ENCODE data around the gene ST8SIA1. TPM values are rescaled to one million over a fixed set of nuclear protein-coding genes. Genes with fewer than 3 reads are reported as not detected.

ST8SIA1 gene
- total RNA-seq, 8 experiments from 2014 or later: 0.10 to 31.3 (median 17.6) TPM; not detected in 1

DNA sequence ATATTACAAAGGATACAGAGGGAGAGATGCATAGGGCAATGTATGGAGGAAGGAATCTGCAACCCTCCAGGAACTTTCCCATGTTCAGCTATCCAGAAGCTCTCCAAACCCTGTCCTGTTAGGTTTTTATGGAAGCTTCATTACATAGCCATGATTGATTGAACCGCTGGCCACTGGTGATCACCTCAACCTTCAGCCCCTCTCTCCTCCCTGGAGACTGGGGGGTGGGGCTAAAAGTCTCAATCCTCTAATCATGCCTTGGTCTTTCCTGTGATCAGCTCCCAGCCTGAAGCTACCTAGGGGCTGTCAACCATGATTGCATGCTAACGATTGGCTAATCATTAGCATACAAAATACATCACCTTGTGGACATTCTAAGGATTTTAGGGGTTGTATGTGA, 123.4 kb downstream of the ST8SIA1 start:
- peak in 4 of 8 experiments; percentile 49 to 74 (median 63) for ATAC-seq (replicated peaks in 6 of 8)
- in situ Hi-C loops (cut with MboI; ENCODE audit: low pct_unique_long_range_greater_than_20kb in 2 of 9, low sequenced_read_pairs in 9 of 9, unreplicated experiment in 9 of 9): no loop called here
- no peak overlapping the region for H3K4me3 ChIP-seq
- 60 to 100% (median 80%) methylated on average over 1 to 2 of the region's 2 CpGs; no CpG with 5 or more reads in 5 of the 10 experiments for WGBS, 10 experiments
- peaks cover 24 to 33% of the 10 kb centered on the region in 2 donors for H3K4me1 ChIP-seq (replicated peaks in 1 of 2)
- no peak overlapping the region for H3K27ac ChIP-seq

DNA sequence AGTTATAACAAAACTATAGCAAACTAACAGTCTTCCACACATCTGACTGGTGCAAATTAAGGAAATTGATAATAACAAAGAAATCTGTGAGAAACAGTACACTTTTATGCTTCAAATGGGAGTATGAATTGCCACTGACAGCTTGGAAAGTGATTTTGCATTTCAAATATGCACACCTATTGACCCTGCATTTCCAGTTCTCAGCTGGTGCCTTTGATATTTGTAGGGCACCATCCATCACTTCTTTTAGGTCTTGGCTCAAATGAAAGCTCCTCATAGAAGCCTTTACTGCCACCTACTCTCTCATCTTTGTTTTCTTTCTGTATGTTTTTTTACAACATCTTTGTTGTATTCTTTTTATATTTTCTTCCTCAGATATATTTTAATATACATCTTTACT, 125.1 kb downstream of the ST8SIA1 start:
- Histone ChIP-seq H3K4me3 (no peak overlapping the region), H3K27ac (peak overlapping the region in 1 of 2 donors; percentile 3), H3K4me1 (replicated peaks in 1 of 2) (peaks cover 24 to 35% of the 10 kb centered on the region in 2 donors)
- in situ Hi-C loops (cut with MboI; ENCODE audit: low pct_unique_long_range_greater_than_20kb in 2 of 9, low sequenced_read_pairs in 9 of 9, unreplicated experiment in 9 of 9): no loop called here
- ATAC-seq (replicated peaks in 6 of 8): peak in 5 of 8 experiments; percentile 33 to 80 (median 73)

DNA sequence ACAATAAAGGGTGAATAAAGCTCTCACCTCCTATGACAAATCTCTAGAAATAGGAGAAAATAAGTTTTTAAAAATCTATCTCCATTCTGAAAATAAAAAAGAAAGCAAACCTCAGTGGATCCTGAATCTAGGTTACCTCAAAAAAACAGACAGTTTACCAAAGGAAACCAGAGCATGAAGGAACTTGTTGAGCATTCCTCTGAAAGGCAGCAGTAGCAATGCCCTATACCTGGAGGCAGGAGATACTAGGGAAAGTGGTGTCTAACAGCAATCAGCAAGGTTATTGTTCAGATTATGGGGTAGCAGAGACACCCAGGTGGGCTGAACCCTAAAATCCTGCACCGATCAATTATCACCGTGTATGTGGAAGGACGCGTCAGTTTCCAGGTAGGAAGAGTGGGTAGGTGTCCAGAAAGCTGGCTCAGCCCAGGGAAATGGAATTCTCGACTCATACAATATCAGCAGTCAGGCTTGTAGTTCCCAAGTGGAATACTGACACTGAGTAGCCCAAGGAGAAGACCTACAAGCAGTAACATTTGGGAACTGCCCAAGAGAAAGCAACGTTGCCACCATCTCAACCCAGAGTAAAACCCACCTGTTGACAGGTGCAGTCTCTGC, 128.3 kb downstream of the ST8SIA1 start:
- in situ Hi-C loops (cut with MboI; ENCODE audit: low pct_unique_long_range_greater_than_20kb in 2 of 9, low sequenced_read_pairs in 9 of 9, unreplicated experiment in 9 of 9): no loop called here
- Histone ChIP-seq H3K27ac (no peak overlapping the region), H3K4me1 (replicated peaks in 1 of 2) (peaks cover 23 to 37% of the 10 kb centered on the region in 2 donors), H3K4me3 (no peak overlapping the region)
- no peak for ATAC-seq (replicated peaks in 6 of 8)
- WGBS, 10 experiments: 54 to 100% (median 91%) methylated on average over 1 to 5 of the region's 6 CpGs

DNA sequence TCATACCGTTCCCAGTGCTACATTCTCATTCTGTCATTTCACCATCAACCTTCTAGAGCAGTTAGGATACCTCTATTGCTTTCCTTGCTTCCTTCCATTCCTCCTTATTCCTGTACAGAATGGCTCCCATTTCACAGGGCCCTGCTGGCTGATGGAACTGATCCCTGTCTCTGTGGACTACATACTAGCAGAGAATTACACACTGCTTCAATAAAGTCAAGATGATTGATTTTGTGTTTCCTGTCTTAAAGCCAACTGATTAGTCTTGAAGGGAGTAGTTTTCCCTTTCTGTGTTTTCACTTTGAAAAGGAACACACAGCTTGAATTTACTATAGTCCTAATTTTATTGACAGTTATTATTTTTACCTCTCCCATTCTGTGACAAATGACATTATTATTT, 130.1 kb downstream of the ST8SIA1 start:
- in situ Hi-C loops (cut with MboI; ENCODE audit: low pct_unique_long_range_greater_than_20kb in 2 of 9, low sequenced_read_pairs in 9 of 9, unreplicated experiment in 9 of 9): no loop called here
- Histone ChIP-seq H3K4me1 (replicated peaks in 1 of 2) (peaks cover 11 to 18% of the 10 kb centered on the region in 2 donors), H3K27ac (peak overlapping the region in 1 of 2 donors; percentile 33), H3K4me3 (no peak overlapping the region)
- WGBS, 10 experiments: 0 to 100% (median 83%) methylated on average over 1 of the region's 1 CpG
- ATAC-seq (replicated peaks in 6 of 8): peak in 2 of 8 experiments; percentile 61 to 70

DNA sequence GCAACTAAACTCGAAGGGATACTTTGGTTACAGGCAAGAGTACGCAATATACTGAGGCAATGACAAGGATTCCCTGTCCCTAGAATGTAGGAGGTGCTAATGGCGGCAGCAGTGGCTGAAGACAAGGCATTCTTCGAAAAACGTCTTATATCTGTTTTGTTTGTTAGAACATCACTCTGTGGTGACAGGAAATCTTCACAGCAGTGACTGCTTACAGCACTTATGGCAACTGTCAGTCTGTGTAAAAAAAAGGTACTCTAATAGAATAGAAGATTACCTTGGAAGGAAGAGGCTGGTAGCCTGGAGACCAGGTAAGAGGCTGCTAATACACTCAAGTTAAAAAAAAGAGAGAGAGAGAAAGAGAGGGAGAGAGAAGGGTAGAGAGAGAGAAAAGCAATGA, 131.7 kb downstream of the ST8SIA1 start:
- Histone ChIP-seq H3K27ac (no peak overlapping the region), H3K4me3 (no peak overlapping the region), H3K4me1 (replicated peaks in 1 of 2) (peaks cover 5 to 6% of the 10 kb centered on the region in 2 donors)
- no peak for ATAC-seq (replicated peaks in 6 of 8)
- 33 to 89% (median 72%) methylated on average over 3 to 5 of the region's 5 CpGs; no CpG with 5 or more reads in 1 of the 10 experiments for WGBS, 10 experiments
- in situ Hi-C loops (cut with MboI; ENCODE audit: low pct_unique_long_range_greater_than_20kb in 2 of 9, low sequenced_read_pairs in 9 of 9, unreplicated experiment in 9 of 9): no loop called here

DNA sequence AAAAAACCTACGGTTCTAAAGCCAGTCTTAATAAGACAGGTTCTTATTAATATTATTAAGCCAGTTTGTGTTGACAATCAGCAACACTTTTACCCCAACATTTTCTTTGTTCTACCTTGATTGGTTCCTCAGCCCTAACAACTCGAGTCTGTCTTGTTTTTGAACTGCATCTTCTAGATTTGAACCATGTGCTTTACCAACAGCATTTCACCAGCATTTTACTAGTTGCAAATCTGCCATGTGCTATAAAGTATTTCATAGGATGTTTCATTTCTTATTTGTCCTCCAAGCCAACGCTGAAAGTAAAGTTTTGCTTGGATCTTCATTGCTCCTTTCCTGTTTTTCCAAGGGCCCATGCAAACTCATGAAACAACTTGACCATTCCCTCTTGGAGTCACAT, 133.4 kb downstream of the ST8SIA1 start:
- peaks cover 0 to 8% of the 10 kb centered on the region in 2 donors for H3K4me1 ChIP-seq (replicated peaks in 1 of 2)
- ATAC-seq (replicated peaks in 6 of 8): no peak
- WGBS, 10 experiments: 0 to 100% (median 90%) methylated on average over 1 to 3 of the region's 3 CpGs
- in situ Hi-C loops (cut with MboI; ENCODE audit: low pct_unique_long_range_greater_than_20kb in 2 of 9, low sequenced_read_pairs in 9 of 9, unreplicated experiment in 9 of 9): no loop called here
- no peak overlapping the region for H3K27ac ChIP-seq
- no peak overlapping the region for H3K4me3 ChIP-seq

DNA sequence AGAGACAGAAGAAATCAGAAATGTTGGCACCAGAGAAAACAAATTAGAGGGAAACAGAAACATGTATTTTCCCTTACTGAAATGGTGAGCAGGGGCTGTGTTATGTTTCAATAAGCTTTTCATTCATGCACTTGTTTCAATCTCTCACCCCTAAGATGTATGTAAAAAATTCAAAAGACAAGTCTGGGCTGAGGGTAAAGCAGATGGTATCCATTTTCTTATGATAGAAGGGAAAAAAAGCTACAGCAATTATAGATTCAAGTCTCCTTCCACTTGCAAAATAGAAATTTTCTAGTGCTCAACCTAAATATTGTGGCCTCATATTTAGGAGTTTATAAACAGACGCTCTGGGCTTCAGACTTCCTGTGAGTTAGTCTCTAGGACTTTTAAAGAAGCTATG, 138.3 kb downstream of the ST8SIA1 start:
- in situ Hi-C loops (cut with MboI; ENCODE audit: low pct_unique_long_range_greater_than_20kb in 2 of 9, low sequenced_read_pairs in 9 of 9, unreplicated experiment in 9 of 9): no loop called here
- H3K4me1 ChIP-seq (replicated peaks in 1 of 2): peaks cover 0 to 11% of the 10 kb centered on the region in 2 donors
- 33 to 100% (median 86%) methylated on average over 1 of the region's 1 CpG; no CpG with 5 or more reads in 3 of the 10 experiments for WGBS, 10 experiments
- no peak for ATAC-seq (replicated peaks in 6 of 8)
- H3K4me3 ChIP-seq: no peak overlapping the region
- no peak overlapping the region for H3K27ac ChIP-seq

DNA sequence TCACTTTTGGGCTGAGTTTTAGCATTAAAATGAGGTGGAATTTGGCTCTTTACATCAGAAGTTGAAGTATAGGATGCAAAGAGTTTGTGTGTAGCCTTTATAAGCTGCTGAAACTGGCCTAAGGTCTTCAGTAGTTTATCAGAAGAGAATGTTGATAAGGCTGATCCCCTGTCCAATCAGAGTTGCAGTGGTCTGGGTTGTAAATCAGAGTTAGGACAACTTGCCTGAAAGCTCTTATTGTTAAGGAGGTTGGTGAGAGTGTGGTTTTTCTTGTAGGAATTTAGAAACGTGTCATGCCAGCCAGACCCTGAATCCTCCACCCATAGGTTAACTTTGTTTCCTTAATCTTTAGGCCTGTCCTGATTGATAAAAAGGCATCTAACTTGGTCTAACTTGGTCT, 143.5 kb downstream of the ST8SIA1 start:
- H3K27ac ChIP-seq: no peak overlapping the region
- no peak for ATAC-seq (replicated peaks in 6 of 8)
- in situ Hi-C loops (cut with MboI; ENCODE audit: low pct_unique_long_range_greater_than_20kb in 2 of 9, low sequenced_read_pairs in 9 of 9, unreplicated experiment in 9 of 9): no loop called here
- WGBS, 10 experiments: 0 to 43% (median 10%) methylated on average over 1 of the region's 1 CpG; no CpG with 5 or more reads in 6 of the 10 experiments
- H3K4me1 ChIP-seq (replicated peaks in 1 of 2): peaks cover 0 to 7% of the 10 kb centered on the region in 2 donors
- H3K4me3 ChIP-seq: no peak overlapping the region

DNA sequence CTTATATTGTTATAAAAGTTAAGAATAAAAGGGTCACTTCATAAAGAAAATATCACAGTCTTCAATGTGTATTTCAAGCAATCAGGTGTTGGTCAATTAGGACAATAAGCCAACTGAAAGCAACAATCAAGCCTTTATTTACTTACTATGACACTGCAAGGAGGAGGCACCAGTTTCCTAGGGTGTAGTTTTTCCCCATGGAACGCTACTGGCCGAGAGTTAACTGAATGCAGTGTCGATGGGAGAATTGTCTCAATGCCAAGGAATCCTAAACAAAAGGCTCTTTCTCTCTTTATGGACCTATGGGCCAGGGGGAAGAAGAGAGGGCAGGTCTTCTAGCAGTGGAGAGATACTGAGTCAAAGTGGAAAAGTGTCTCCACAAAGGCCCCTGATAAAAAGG, 146.1 kb downstream of the ST8SIA1 start:
- Histone ChIP-seq H3K4me1 (replicated peaks in 1 of 2) (no peaks in the 10 kb centered on the region), H3K4me3 (no peak overlapping the region), H3K27ac (no peak overlapping the region)
- ATAC-seq (replicated peaks in 6 of 8): no peak
- in situ Hi-C loops (cut with MboI; ENCODE audit: low pct_unique_long_range_greater_than_20kb in 2 of 9, low sequenced_read_pairs in 9 of 9, unreplicated experiment in 9 of 9): no loop called here
- 4 to 86% (median 67%) methylated on average over 1 to 3 of the region's 3 CpGs; no CpG with 5 or more reads in 2 of the 10 experiments for WGBS, 10 experiments

DNA sequence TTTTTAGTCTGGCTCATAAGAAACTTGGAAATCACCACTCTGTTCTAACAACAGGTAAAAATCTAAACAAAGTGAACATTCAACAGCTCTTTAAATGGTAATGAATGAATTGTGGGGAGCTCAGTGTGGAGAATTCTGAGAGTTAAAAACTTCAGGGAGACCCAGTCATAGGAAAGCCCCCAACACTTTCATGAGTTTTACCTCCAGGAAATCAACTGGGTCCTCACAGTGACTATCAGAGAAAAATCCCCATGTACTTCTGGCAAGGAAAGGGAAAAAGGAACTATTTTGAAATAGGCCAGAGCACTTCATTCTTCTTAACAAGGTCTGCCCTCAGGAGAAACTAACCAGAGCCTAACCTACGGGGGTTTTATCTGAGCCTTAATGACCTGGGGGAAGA, 153.8 kb downstream of the ST8SIA1 start:
- Histone ChIP-seq H3K4me1 (replicated peaks in 1 of 2) (no peaks in the 10 kb centered on the region), H3K27ac (no peak overlapping the region), H3K4me3 (no peak overlapping the region)
- in situ Hi-C loops (cut with MboI; ENCODE audit: low pct_unique_long_range_greater_than_20kb in 2 of 9, low sequenced_read_pairs in 9 of 9, unreplicated experiment in 9 of 9): no loop called here
- ATAC-seq (replicated peaks in 6 of 8): no peak
- WGBS, 10 experiments: 0 to 82% (median 17%) methylated on average over 1 of the region's 1 CpG; no CpG with 5 or more reads in 7 of the 10 experiments

DNA sequence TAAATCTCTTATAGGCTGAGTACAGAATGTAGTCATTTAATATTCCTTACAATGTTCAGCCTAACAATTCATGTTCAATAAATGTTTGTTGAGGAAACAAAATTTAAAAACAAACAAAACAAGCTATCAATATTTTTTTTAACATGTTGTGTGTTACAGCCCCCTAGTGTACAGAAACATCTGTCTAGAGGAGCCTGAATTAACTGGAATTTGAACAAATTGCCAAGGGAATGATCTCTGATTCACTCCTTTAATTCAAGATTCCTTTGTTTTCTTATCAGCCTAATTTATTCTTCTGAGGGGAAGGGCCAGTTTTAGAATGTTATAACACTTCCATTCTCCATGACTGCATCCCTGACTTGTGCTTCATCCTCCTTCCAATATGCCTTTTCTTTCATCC, 161.3 kb downstream of the ST8SIA1 start:
- no peaks in the 10 kb centered on the region for H3K4me1 ChIP-seq (replicated peaks in 1 of 2)
- in situ Hi-C loops (cut with MboI; ENCODE audit: low pct_unique_long_range_greater_than_20kb in 2 of 9, low sequenced_read_pairs in 9 of 9, unreplicated experiment in 9 of 9): no loop called here
- H3K4me3 ChIP-seq: no peak overlapping the region
- peak in 2 of 8 experiments; percentile 64 to 82 for ATAC-seq (replicated peaks in 6 of 8)
- H3K27ac ChIP-seq: no peak overlapping the region

DNA sequence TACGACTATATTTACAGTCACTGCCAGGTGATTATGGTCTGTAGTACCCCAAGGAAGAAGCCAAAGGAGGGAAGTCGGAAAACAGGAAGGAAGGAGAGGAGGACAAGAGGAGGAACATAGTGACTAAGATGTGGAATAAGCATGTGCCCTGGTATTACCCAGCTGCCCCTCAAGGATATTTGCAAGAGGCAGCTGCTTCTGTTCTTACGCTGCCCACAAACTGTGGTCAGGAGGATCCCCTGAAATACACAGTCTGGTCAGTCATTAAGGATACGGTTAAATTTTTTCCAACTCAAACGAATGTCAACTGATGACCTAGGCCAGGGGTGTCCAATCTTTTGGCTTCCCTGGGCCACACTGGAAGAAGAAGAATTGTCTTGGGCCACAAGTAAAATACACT, 162.0 kb downstream of the ST8SIA1 start:
- no peak for ATAC-seq (replicated peaks in 6 of 8)
- 10 to 100% (median 80%) methylated on average over 1 to 3 of the region's 5 CpGs; no CpG with 5 or more reads in 2 of the 10 experiments for WGBS, 10 experiments
- H3K27ac ChIP-seq: no peak overlapping the region
- in situ Hi-C loops (cut with MboI; ENCODE audit: low pct_unique_long_range_greater_than_20kb in 2 of 9, low sequenced_read_pairs in 9 of 9, unreplicated experiment in 9 of 9): no loop called here
- no peaks in the 10 kb centered on the region for H3K4me1 ChIP-seq (replicated peaks in 1 of 2)
- H3K4me3 ChIP-seq: no peak overlapping the region

DNA sequence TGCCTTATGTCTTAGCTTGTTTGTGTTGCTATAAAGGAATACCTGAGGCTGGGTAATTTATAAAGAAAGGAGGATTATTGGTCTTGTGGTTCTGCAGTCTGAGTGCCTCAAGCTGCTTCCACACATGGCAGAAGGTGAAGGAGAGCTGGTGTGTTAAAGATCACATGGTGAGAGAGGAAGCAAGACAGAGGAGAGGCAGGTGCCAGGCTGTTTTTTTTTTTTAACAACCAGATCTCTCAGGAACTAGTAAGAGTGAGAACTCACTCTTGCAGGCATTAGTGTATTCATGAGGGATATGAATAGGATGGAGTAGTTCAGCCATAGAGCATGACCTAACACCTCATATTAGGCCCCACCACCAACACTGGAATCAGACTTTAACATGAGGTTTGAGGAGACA, 165.1 kb downstream of the ST8SIA1 start:
- Histone ChIP-seq H3K4me1 (replicated peaks in 1 of 2) (no peaks in the 10 kb centered on the region), H3K4me3 (no peak overlapping the region), H3K27ac (no peak overlapping the region)
- peak in 1 of 8 experiments; percentile 34 for ATAC-seq (replicated peaks in 6 of 8)
- in situ Hi-C loops (cut with MboI; ENCODE audit: low pct_unique_long_range_greater_than_20kb in 2 of 9, low sequenced_read_pairs in 9 of 9, unreplicated experiment in 9 of 9): no loop called here

DNA sequence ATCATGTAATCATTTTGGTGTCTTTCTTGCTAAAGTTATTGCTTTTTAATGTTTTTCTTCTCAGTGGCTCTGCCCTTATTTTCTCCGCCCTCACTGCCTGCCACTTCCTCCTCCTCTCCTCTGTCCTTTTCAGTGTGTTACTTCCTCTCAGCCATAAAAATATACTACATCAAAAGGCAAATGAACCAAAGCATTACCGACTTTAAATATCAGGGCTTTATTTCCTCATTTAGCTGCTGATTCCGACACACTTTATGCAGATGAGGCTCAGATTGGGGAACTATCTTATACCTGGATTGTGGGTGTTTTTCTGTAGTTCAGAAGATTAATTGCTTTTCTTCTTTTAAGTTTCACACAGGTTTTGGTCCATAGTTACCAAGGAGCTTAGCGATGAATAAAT, 170.4 kb downstream of the ST8SIA1 start:
- H3K27ac ChIP-seq: no peak overlapping the region
- no peak overlapping the region for H3K4me3 ChIP-seq
- no peaks in the 10 kb centered on the region for H3K4me1 ChIP-seq (replicated peaks in 1 of 2)
- 40 to 95% (median 86%) methylated on average over 1 to 4 of the region's 4 CpGs for WGBS, 10 experiments
- in situ Hi-C loops (cut with MboI; ENCODE audit: low pct_unique_long_range_greater_than_20kb in 2 of 9, low sequenced_read_pairs in 9 of 9, unreplicated experiment in 9 of 9): no loop called here
- ATAC-seq (replicated peaks in 6 of 8): no peak

Data from motor neuron (in vitro differentiated cells).